ENCODE data around the gene DNAH6. TPM values are rescaled to one million over a fixed set of nuclear protein-coding genes. Genes with fewer than 3 reads are reported as not detected.

Gene DNAH6
- total and polyA plus RNA-seq, 2 of the 13 experiments (the other 11 are each of a cell fraction or from before 2014, with no cell fraction given), result 0.01 TPM; not detected in 1

GRCh38 chr2:84840306-84840705 is 324.0 kb downstream of the DNAH6 start:
- H3K4me1 ChIP-seq (ENCODE audit: insufficient read depth, low read length), result peaks cover 8% of the 10 kb centered on the region; the same call in 1 of the 2 replicates
- CTCF ChIA-PET (ENCODE audit: low intra/inter-chr PET ratio, low total read pairs), result no interaction called here
- TF ChIP-seq CHCHD3 (CRISPR knock-in tag; IDR thresholded peaks at IDR 0.05), result no peak
- TF ChIP-seq HNRNPK (IDR thresholded peaks at IDR 0.05; ENCODE audit: low read depth, low read length, poor library complexity, severe bottlenecking), result no peak
- no peak for TF ChIP-seq ZNF441 (CRISPR knock-in tag; IDR thresholded peaks at IDR 0.05; ENCODE audit: borderline replicate concordance)
- no peak for TF ChIP-seq RFX1 (IDR thresholded peaks at IDR 0.05)
- no peak for TF ChIP-seq ZNF609 (CRISPR knock-in tag; IDR thresholded peaks at IDR 0.05; ENCODE audit: borderline replicate concordance)
- TF ChIP-seq ZNF720 (CRISPR knock-in tag; IDR thresholded peaks at IDR 0.05), result no peak
- TF ChIP-seq ZNF670 (CRISPR knock-in tag; IDR thresholded peaks at IDR 0.05; ENCODE audit: borderline replicate concordance), result no peak
- TF ChIP-seq PHF5A (CRISPR knock-in tag; IDR thresholded peaks at IDR 0.05; ENCODE audit: low read depth, unreplicated experiment), result no peak
- no peak for TF ChIP-seq CENPT (CRISPR knock-in tag; IDR thresholded peaks at IDR 0.05; ENCODE audit: low read depth)
- TF ChIP-seq ZBTB25 (CRISPR knock-in tag; IDR thresholded peaks at IDR 0.05), result no peak
- TF ChIP-seq BCLAF1 (IDR thresholded peaks at IDR 0.05), result no peak
- no peak for TF ChIP-seq MLXIP (CRISPR knock-in tag; IDR thresholded peaks at IDR 0.05; ENCODE audit: borderline replicate concordance)

More at GRCh38 chr2:84840306-84840705, 324.0 kb downstream of the DNAH6 start:
- H3K9me3 ChIP-seq (ENCODE audit: low read length), result 0 out of 2 replicates have a peak, but pooled peaks cover 5% of the 10 kb centered on the region
- H3K27me3 ChIP-seq (ENCODE audit: control insufficient read depth in 1 of 2, insufficient read depth in 2 of 2, low read length in 2 of 2), result no peaks in the 10 kb centered on the region; a peak in 1 of 5 replicates
- no peak overlapping the region for H2AFZ ChIP-seq (ENCODE audit: low read length)
- WGBS (ENCODE audit: low lambda C conversion rate), result 16% methylated on average over 3 of the region's 3 CpGs
- no peak overlapping the region for H3K4me2 ChIP-seq (ENCODE audit: low read depth, low read length)
- no peak overlapping the region for H3K27ac ChIP-seq (ENCODE audit: extremely low read length, insufficient read depth, low read length)
- H4K20me1 ChIP-seq (ENCODE audit: insufficient read depth, low read length), result no peaks in the 10 kb centered on the region
- no peaks in the 10 kb centered on the region for H3K36me3 ChIP-seq (replicated peaks in 1 of 2; ENCODE audit: control insufficient read depth in 1 of 2, insufficient read depth in 2 of 2, low read length in 2 of 2)
- FAIRE-seq (no peak), DNase-seq (ENCODE audit: low spot score) (no peak), ATAC-seq (peak; percentile 84)
- H3K4me3 ChIP-seq (replicated peaks in 1 of 3; ENCODE audit: insufficient read depth in 1 of 3, low read depth in 2 of 3, low read length in 3 of 3), result no peak overlapping the region
- intact Hi-C loops (cut with micrococcal nuclease; ENCODE audit: unreplicated experiment) (no loop called here), in situ Hi-C loops (cut with HindIII; ENCODE audit: extremely low pct_ligation_motif_present, low pct_unique_long_range_greater_than_20kb) (no loop called here)
- BruUV-seq (replicated peaks), result no TSS peak
- no peak overlapping the region for H3K9ac ChIP-seq (ENCODE audit: insufficient read depth, low read depth, low read length)
- POLR2A ChIA-PET, result no interaction called here
- H3K79me2 ChIP-seq (ENCODE audit: insufficient read depth, low read length), result no peaks in the 10 kb centered on the region
